Adrenal gland (tissue), 5 donors: ENCODE results near the gene ZNF148.

Experiments
- POLR2A ChIP-seq, 2 donors: fragments of 450-650 bp; IDR thresholded peaks; one replicate each; pipeline ENCODE4 v1.6.1; 2017; ENCODE audit warnings: antibody characterized with exemption in 2 of 2, mild to moderate bottlenecking in 2 of 2, moderate library complexity in 1 of 2
- TF ChIP-seq, protein P1 (sequence below), 6 experiments: fragments of 450-650 bp in 4 of 6; fragments of 200-600 bp in 2 of 6; sonication (generic) in 1 of 6; IDR thresholded peaks; 1 replicate in 5 of 6; 2 replicates in 1 of 6; pipeline versions ENCODE4 v1.5.1 to v1.8.0; 2016 to 2021; ENCODE audit warnings: antibody characterized with exemption in 6 of 6, mild to moderate bottlenecking in 2 of 6, moderate library complexity in 1 of 6
- donor health status: DM: no; HTN: no; CAD: no.

DNA sequence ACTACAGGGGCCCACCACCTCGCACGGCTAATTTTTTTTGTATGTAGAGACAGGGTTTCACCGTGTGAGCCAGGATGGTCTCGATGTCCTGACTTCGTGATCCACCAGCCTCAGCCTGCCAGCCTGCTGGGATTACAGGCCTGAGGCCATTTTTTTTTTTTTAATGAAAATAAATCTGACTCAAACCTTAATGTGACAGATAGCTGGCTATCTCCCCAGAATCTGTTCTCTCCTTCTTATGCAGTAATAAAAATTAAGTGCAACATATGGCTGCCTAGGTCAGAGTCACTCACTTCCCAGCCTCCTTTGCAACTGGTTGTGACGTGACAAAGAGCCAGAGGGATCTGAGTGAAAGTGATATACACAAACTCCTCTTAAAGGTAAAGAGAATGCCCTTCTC lies 53.0 kb downstream of the ZNF148 start:
- TF ChIP-seq, protein P1, sequence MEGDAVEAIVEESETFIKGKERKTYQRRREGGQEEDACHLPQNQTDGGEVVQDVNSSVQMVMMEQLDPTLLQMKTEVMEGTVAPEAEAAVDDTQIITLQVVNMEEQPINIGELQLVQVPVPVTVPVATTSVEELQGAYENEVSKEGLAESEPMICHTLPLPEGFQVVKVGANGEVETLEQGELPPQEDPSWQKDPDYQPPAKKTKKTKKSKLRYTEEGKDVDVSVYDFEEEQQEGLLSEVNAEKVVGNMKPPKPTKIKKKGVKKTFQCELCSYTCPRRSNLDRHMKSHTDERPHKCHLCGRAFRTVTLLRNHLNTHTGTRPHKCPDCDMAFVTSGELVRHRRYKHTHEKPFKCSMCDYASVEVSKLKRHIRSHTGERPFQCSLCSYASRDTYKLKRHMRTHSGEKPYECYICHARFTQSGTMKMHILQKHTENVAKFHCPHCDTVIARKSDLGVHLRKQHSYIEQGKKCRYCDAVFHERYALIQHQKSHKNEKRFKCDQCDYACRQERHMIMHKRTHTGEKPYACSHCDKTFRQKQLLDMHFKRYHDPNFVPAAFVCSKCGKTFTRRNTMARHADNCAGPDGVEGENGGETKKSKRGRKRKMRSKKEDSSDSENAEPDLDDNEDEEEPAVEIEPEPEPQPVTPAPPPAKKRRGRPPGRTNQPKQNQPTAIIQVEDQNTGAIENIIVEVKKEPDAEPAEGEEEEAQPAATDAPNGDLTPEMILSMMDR (IDR thresholded peaks at IDR 0.05): no peak
- TF ChIP-seq POLR2A (IDR thresholded peaks at IDR 0.05): no peak
